PFSK-1 (cell line): ENCODE data around the gene AUNIP.

Experiments
- FOXP2 ChIP-seq: optimal IDR thresholded peaks from 2 replicates; pipeline ENCODE3; 2011; ENCODE audit warnings: borderline replicate concordance, control low read depth, inconsistent platforms; ENCODE audit not compliant: insufficient read depth; ENCODE audit errors: extremely low read length, extremely low read depth
- POLR2AphosphoS5 ChIP-seq: IDR thresholded peaks from 2 replicates; pipeline ENCODE4 v1.6.1; 2012; ENCODE audit warnings: low read depth, mild to moderate bottlenecking, control low read depth, low read length, moderate library complexity
- REST ChIP-seq, 2 experiments: IDR thresholded peaks; 2 replicates each; pipeline versions ENCODE4 v1.6.1 to v1.8.0; 2011 to 2012; ENCODE audit warnings: low read depth in 2 of 2, low read length in 2 of 2, control low read depth in 1 of 2, inconsistent platforms in 1 of 2, mild to moderate bottlenecking in 1 of 2, moderate library complexity in 1 of 2; ENCODE audit not compliant: insufficient read depth in 1 of 2
- SIN3A ChIP-seq: IDR thresholded peaks from 2 replicates; pipeline ENCODE4 v1.6.1; 2012; ENCODE audit warnings: mild to moderate bottlenecking, low read length, moderate library complexity, borderline replicate concordance; ENCODE audit not compliant: insufficient read depth
- TAF1 ChIP-seq: IDR thresholded peaks from 2 replicates; pipeline ENCODE4 v1.6.1; 2012; ENCODE audit warnings: low read length, control low read depth, borderline replicate concordance; ENCODE audit not compliant: insufficient read depth

The AUNIP gene

DNA sequence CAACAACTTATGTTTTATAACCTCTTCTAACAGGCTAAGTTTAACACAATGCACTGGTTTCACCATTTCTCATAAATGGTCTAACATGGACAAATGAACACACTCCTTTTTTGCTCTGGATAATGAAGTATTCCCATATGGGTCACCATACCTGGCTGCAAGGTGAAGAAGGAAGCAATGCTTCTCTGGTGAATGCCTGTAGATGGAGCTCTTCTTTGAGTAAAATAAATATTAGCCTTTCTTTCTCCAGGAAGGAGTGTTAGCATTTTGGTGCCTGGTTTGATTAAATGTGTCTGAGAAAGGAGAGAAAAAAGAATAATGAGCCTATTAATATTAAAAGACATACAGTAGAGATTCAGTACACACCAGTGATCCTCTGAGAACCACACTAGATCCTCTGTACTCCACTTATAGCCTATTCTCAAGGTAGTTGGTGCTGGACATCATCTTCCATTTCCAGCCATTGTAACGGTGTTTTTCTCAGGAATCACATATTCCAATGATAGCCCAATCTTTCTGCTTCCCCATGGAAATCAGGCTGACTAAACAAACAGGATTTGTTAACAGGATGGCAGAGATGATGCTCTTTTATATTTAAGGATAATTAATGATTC lies 21.9 kb downstream of the AUNIP start:
- TF ChIP-seq REST (IDR thresholded peaks at IDR 0.05; ENCODE audit: insufficient read depth in 1 of 2, low read depth in 2 of 2, low read length in 2 of 2) (no peak), POLR2AphosphoS5 (no peak), TAF1 (no peak)

GRCh38 chr1:25836695-25837094 lies 22.6 kb downstream of the AUNIP start:
- no peak for TF ChIP-seq REST (IDR thresholded peaks at IDR 0.05; ENCODE audit: insufficient read depth in 1 of 2, low read depth in 2 of 2, low read length in 2 of 2)
- TF ChIP-seq TAF1 = no peak
- no peak for TF ChIP-seq FOXP2
- no peak for TF ChIP-seq SIN3A
- no peak for TF ChIP-seq POLR2AphosphoS5

DNA sequence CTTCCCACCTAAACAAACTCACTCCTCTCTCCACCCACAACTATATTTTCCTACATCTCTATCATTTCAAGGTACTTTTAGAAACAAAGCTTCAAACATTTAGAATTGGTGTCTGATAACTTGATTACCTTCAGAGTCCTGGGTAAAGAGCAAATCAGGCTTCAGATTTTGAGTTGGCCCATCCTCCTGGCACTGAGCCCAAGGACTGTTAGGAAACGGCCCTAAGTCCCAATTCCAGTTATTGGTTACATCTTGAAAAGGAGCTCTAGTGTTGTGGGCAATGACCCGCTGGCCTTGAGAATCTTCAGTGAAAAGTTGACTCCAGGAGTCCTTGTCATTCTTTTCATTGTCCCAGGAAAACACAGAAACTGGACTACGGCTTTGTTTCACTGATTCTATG lies 24.4 kb downstream of the AUNIP start:
- TF ChIP-seq TAF1 (no peak), REST (IDR thresholded peaks at IDR 0.05; ENCODE audit: insufficient read depth in 1 of 2, low read depth in 2 of 2, low read length in 2 of 2) (no peak), SIN3A (no peak), FOXP2 (no peak), POLR2AphosphoS5 (no peak)

- TF ChIP-seq FOXP2 (no peak), REST (IDR thresholded peaks at IDR 0.05; ENCODE audit: insufficient read depth in 1 of 2, low read depth in 2 of 2, low read length in 2 of 2) (no peak), POLR2AphosphoS5 (no peak), SIN3A (no peak), TAF1 (no peak)
These were observed 26.1 kb downstream of the AUNIP start for GRCh38 chr1:25833158-25833557.

GRCh38 chr1:25832336-25833037 lies 26.8 kb downstream of the AUNIP start:
- TF ChIP-seq SIN3A = no peak
- no peak for TF ChIP-seq FOXP2
- TF ChIP-seq TAF1 = no peak
- TF ChIP-seq POLR2AphosphoS5 = no peak
- no peak for TF ChIP-seq REST (IDR thresholded peaks at IDR 0.05; ENCODE audit: insufficient read depth in 1 of 2, low read depth in 2 of 2, low read length in 2 of 2)
